22Rv1 (cell line): ENCODE data around the gene RNF7.
"Not testable (repeated sequence)": the region's sequence is repeated elsewhere in the genome, so short reads cannot be mapped to it uniquely, and the experiment has no call there.

ENCODE experiments used
- H3K27ac ChIP-seq: fragments of 450-650 bp; 2 replicates; pipeline ENCODE4 v1.5.1; 2017
- ZFX ChIP-seq: fragments of 450-650 bp; IDR thresholded peaks from 2 replicates; pipeline ENCODE4 v1.6.1; 2017; ENCODE audit warnings: antibody characterized with exemption, borderline replicate concordance
- TF ChIP-seq, protein P1 (sequence below): fragments of 450-650 bp; IDR thresholded peaks from 2 replicates; pipeline ENCODE4 v1.5.1; 2017; ENCODE audit warnings: mild to moderate bottlenecking

Gene RNF7

GRCh38 chr3:141783632-141784031, 45.5 kb downstream of the RNF7 start:
- H3K27ac ChIP-seq, result no peak overlapping the region
- TF ChIP-seq, protein P1, sequence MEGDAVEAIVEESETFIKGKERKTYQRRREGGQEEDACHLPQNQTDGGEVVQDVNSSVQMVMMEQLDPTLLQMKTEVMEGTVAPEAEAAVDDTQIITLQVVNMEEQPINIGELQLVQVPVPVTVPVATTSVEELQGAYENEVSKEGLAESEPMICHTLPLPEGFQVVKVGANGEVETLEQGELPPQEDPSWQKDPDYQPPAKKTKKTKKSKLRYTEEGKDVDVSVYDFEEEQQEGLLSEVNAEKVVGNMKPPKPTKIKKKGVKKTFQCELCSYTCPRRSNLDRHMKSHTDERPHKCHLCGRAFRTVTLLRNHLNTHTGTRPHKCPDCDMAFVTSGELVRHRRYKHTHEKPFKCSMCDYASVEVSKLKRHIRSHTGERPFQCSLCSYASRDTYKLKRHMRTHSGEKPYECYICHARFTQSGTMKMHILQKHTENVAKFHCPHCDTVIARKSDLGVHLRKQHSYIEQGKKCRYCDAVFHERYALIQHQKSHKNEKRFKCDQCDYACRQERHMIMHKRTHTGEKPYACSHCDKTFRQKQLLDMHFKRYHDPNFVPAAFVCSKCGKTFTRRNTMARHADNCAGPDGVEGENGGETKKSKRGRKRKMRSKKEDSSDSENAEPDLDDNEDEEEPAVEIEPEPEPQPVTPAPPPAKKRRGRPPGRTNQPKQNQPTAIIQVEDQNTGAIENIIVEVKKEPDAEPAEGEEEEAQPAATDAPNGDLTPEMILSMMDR, result no peak
- TF ChIP-seq ZFX, result no peak

GRCh38 chr3:141784096-141784495, 46.0 kb downstream of the RNF7 start:
- TF ChIP-seq, protein P1, result no peak
- no peak for TF ChIP-seq ZFX
- no peak overlapping the region for H3K27ac ChIP-seq

DNA sequence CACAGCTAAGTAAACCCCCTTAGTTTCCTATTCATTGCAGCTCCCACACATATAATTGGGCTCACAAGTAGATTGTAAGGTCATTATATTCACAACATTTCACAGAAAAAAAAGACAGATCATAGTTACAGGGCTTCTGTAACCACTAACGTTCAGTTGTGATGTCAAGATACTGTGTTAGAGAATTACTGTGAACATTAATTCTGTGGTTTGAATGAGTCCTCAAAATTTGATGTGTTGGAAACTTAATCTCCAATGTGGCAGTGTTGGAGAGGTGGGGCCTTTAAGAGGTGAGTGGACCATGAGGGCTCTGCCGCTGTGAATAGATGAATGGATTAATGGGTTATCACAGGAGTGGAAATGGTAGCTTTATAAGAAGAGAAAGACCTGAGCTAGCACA, 46.4 kb downstream of the RNF7 start:
- TF ChIP-seq ZFX, result no peak
- TF ChIP-seq, protein P1, result no peak
- H3K27ac ChIP-seq, result no peak overlapping the region

GRCh38 chr3:141788149-141788548, 50.1 kb downstream of the RNF7 start:
- no peak for TF ChIP-seq ZFX
- TF ChIP-seq, protein P1, result no peak

GRCh38 chr3:141788750-141789149, 50.7 kb downstream of the RNF7 start:
- not testable (repeated sequence) for H3K27ac ChIP-seq

More at GRCh38 chr3:141788149-141788548, 50.1 kb downstream of the RNF7 start:
- no peak overlapping the region for H3K27ac ChIP-seq

GRCh38 chr3:141789281-141789680, 51.2 kb downstream of the RNF7 start:
- TF ChIP-seq, protein P1, result no peak
- no peak for TF ChIP-seq ZFX
- no peak overlapping the region for H3K27ac ChIP-seq

DNA sequence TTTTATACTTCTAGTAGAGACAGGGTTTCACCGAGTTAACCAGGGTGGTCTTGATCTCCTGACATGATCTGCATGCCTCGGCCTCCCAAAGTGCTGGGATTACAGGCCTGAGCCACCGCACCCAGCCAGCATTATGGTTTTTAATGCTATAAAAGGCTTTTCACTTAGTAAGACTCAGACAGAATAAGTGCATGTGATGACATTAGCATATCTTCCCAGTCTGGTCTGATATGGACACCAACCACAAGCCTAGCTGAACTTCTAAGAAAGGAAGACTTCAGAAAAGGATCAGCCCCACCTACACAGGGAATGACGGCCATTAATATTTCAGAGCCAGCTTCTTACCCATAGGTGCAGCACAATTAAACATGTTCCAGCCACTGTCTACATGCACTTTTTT, 52.1 kb downstream of the RNF7 start:
- H3K27ac ChIP-seq, result no peak overlapping the region
- TF ChIP-seq ZFX, result no peak
- TF ChIP-seq, protein P1, result no peak

DNA sequence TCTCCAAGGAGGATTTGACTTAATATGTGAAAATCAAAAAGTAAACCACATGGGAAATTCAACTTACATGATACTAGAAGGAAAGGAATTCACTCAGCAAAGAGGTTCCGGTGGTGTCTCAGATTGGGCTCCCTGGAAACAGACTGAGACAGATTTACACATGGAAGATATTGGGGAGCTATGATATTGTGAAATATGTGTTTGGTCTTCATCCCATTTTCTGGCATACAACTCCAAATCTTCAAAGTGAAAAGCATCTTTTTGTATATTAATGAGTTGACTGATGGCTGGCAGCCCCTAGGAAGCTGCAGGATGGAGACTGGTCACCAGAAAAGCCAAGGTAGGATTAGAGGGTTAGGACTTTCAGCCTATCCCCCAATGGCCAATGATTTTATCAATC, 54.4 kb downstream of the RNF7 start:
- H3K27ac ChIP-seq, result no peak overlapping the region
- TF ChIP-seq ZFX, result no peak
- TF ChIP-seq, protein P1, result no peak
